ENCODE data around the gene FNBP1. TPM values are rescaled to one million over a fixed set of nuclear protein-coding genes. Genes with fewer than 3 reads are reported as not detected.

Gene FNBP1
- total and polyA plus RNA-seq, 2 experiments from 2014 or later = 26.6 to 28.8 TPM

DNA sequence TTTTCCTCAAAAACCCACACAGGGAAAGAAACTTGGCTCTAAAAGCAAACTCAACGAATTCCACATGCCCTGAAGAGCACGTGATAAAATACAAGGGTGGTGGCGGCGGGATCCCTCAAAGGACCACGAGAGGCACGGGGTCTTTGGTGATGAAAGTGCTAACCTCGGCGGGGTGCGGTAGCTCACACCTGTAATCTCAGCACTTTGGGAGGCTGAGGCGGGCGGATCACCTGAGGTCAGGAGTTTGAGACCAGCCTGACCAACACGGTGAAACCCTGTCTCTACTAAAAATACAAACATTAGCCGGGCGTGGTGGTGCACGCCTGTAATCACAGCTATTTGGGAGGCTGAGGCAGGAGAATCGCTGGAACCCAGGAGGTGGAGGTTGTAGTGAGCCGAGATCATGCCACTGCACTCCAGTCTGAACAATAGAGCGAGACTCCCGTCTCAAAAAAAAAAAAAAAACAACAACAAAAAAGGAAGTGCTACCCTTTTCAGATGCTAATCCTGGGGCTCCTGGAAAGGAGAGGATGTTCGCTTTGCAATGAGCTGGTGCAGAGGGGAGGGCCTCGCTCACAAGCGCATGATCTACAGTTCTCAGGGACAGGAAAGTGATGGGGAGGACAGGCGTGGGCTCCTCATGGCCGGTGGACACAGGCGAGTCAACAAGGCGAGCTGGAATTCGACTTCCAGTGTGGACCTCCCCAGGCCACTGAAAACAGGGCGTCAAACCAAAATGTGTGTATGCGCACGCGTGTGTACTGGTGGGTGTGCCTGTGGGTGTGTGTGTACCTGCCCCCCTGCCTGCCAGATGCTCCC lies 153.7 kb downstream of the FNBP1 start:
- no peaks in the 10 kb centered on the region for H3K79me2 ChIP-seq (replicated peaks; ENCODE audit: insufficient read depth)
- no peaks in the 10 kb centered on the region; the same call in 1 of the 2 replicates for H3K36me3 ChIP-seq (ENCODE audit: insufficient read depth)
- ATAC-seq = peak; percentile 35
- H3K27me3 Mint-ChIP-seq (ENCODE audit: insufficient read depth, low read depth, poor library complexity) = peaks cover 22% of the 10 kb centered on the region
- H3K36me3 Mint-ChIP-seq (ENCODE audit: low read depth) = peaks cover 13% of the 10 kb centered on the region; the same call in 2 of the 3 replicates
- H3K27me3 ChIP-seq (ENCODE audit: insufficient read depth) = no peaks in the 10 kb centered on the region
- H3K27ac Mint-ChIP-seq = peak overlapping the region; percentile 53
- peak; percentile 87 for DNase-seq (ENCODE audit: low spot score)
- H3K4me1 ChIP-seq (ENCODE audit: insufficient read depth) = peaks cover 40% of the 10 kb centered on the region
- peak overlapping the region; percentile 72 for H3K4me2 ChIP-seq
- H3K4me3 Mint-ChIP-seq = peak overlapping the region; percentile 61
- no peaks in the 10 kb centered on the region; the same call in 1 of the 2 replicates for H4K20me1 ChIP-seq (replicated peaks; ENCODE audit: insufficient read depth)
- peaks cover 62% of the 10 kb centered on the region for H3K4me1 Mint-ChIP-seq
- no peak overlapping the region for H2AFZ ChIP-seq
- H3F3A ChIP-seq (replicated peaks; ENCODE audit: low read depth) = peaks cover 39% of the 10 kb centered on the region; the same call in 1 of the 2 replicates
- H3K9me3 Mint-ChIP-seq = no peaks in the 10 kb centered on the region
- H3K9me2 ChIP-seq (ENCODE audit: insufficient read depth) = no peaks in the 10 kb centered on the region
- H3K27ac ChIP-seq (ENCODE audit: low read depth) = peak overlapping the region; percentile 97
- TF ChIP-seq POLR2AphosphoS5 (IDR thresholded peaks at IDR 0.05; ENCODE audit: low read depth) (peak; percentile 61), JUNB (IDR thresholded peaks at IDR 0.05; ENCODE audit: unreplicated experiment) (no peak), ZNF114 (CRISPR knock-in tag; IDR thresholded peaks at IDR 0.05) (no peak), ETS1 (IDR thresholded peaks at IDR 0.05) (no peak)
- TF ChIP-seq, protein P1, sequence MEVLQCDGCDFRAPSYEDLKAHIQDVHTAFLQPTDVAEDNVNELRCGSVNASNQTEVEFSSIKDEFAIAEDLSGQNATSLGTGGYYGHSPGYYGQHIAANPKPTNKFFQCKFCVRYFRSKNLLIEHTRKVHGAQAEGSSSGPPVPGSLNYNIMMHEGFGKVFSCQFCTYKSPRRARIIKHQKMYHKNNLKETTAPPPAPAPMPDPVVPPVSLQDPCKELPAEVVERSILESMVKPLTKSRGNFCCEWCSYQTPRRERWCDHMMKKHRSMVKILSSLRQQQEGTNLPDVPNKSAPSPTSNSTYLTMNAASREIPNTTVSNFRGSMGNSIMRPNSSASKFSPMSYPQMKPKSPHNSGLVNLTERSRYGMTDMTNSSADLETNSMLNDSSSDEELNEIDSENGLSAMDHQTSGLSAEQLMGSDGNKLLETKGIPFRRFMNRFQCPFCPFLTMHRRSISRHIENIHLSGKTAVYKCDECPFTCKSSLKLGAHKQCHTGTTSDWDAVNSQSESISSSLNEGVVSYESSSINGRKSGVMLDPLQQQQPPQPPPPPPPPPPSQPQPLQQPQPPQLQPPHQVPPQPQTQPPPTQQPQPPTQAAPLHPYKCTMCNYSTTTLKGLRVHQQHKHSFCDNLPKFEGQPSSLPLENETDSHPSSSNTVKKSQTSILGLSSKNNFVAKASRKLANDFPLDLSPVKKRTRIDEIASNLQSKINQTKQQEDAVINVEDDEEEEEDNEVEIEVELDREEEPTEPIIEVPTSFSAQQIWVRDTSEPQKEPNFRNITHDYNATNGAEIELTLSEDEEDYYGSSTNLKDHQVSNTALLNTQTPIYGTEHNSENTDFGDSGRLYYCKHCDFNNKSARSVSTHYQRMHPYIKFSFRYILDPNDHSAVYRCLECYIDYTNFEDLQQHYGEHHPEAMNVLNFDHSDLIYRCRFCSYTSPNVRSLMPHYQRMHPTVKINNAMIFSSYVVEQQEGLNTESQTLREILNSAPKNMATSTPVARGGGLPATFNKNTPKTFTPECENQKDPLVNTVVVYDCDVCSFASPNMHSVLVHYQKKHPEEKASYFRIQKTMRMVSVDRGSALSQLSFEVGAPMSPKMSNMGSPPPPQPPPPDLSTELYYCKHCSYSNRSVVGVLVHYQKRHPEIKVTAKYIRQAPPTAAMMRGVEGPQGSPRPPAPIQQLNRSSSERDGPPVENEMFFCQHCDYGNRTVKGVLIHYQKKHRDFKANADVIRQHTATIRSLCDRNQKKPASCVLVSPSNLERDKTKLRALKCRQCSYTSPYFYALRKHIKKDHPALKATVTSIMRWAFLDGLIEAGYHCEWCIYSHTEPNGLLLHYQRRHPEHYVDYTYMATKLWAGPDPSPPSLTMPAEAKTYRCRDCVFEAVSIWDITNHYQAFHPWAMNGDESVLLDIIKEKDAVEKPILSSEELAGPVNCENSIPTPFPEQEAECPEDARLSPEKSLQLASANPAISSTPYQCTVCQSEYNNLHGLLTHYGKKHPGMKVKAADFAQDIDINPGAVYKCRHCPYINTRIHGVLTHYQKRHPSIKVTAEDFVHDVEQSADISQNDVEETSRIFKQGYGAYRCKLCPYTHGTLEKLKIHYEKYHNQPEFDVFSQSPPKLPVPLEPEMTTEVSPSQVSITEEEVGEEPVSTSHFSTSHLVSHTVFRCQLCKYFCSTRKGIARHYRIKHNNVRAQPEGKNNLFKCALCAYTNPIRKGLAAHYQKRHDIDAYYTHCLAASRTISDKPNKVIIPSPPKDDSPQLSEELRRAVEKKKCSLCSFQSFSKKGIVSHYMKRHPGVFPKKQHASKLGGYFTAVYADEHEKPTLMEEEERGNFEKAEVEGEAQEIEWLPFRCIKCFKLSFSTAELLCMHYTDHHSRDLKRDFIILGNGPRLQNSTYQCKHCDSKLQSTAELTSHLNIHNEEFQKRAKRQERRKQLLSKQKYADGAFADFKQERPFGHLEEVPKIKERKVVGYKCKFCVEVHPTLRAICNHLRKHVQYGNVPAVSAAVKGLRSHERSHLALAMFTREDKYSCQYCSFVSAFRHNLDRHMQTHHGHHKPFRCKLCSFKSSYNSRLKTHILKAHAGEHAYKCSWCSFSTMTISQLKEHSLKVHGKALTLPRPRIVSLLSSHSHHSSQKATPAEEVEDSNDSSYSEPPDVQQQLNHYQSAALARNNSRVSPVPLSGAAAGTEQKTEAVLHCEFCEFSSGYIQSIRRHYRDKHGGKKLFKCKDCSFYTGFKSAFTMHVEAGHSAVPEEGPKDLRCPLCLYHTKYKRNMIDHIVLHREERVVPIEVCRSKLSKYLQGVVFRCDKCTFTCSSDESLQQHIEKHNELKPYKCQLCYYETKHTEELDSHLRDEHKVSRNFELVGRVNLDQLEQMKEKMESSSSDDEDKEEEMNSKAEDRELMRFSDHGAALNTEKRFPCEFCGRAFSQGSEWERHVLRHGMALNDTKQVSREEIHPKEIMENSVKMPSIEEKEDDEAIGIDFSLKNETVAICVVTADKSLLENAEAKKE (CRISPR knock-in tag; IDR thresholded peaks at IDR 0.05) = no peak
- peak overlapping the region; percentile 57 for H3K4me3 ChIP-seq
